Cardiac muscle cell (in vitro differentiated cells and primary cell): Measurements from ENCODE around the gene APC2. TPM values are rescaled to one million over a fixed set of nuclear protein-coding genes. Genes with fewer than 3 reads are reported as not detected.

Experiments
- DNase-seq, 2 donors: peaks; one replicate each; pipeline versions ENCODE4 v3.0.0 to v3.0.0-alpha.2; 2010 to 2017; ENCODE audit warnings: low read depth in 1 of 2, low spot score in 1 of 2
- H3K27ac ChIP-seq: fragments of 200-600 bp; sonication (generic); 2 replicates; pipeline ENCODE4 v1.5.1; 2016
- H3K27me3 ChIP-seq: fragments of 200-600 bp; sonication (generic); 2 replicates; pipeline ENCODE4 v1.6.0; 2016; ENCODE audit warnings: control low read depth
- H3K36me3 ChIP-seq: fragments of 200-600 bp; sonication (generic); 2 replicates; pipeline ENCODE4 v1.5.1; 2016; ENCODE audit warnings: control low read depth
- H3K4me1 ChIP-seq: fragments of 200-600 bp; sonication (generic); 2 replicates; pipeline ENCODE4 v1.8.1; 2017; ENCODE audit warnings: low read depth, mild to moderate bottlenecking, mixed run types
- H3K4me3 ChIP-seq: fragments of 200-600 bp; sonication (generic); 2 replicates; pipeline ENCODE4 v1.5.1; 2016; ENCODE audit warnings: mild to moderate bottlenecking
- H3K9me3 ChIP-seq: fragments of 200-600 bp; sonication (generic); 2 replicates; pipeline ENCODE4 v1.5.1; 2017; ENCODE audit warnings: low read depth, mild to moderate bottlenecking, control low read depth
- polyA plus RNA-seq: library from polyadenylated mRNA; unstranded; fragments of >200 nt; fragmentation: Nextera tagmentation; extraction: Ambion mirVana; gene quantifications from 2 replicates; pipeline ENCODE4 v1.2.1, GENCODE V29; 2016
- total RNA-seq: library from RNA; depleted of rRNA; stranded (reverse); fragments of >200 nt; gene quantifications from 2 replicates; pipeline ENCODE4 v1.2.3, GENCODE V29; 2016
- TF ChIP-seq, protein P1 (sequence below): IDR thresholded peaks from 2 replicates; pipeline ENCODE4 v1.5.1; 2012; ENCODE audit warnings: low read depth, mild to moderate bottlenecking, low read length

Gene APC2
- total and polyA plus RNA-seq, 2 experiments from 2014 or later = 0.42 to 0.94 TPM

DNA sequence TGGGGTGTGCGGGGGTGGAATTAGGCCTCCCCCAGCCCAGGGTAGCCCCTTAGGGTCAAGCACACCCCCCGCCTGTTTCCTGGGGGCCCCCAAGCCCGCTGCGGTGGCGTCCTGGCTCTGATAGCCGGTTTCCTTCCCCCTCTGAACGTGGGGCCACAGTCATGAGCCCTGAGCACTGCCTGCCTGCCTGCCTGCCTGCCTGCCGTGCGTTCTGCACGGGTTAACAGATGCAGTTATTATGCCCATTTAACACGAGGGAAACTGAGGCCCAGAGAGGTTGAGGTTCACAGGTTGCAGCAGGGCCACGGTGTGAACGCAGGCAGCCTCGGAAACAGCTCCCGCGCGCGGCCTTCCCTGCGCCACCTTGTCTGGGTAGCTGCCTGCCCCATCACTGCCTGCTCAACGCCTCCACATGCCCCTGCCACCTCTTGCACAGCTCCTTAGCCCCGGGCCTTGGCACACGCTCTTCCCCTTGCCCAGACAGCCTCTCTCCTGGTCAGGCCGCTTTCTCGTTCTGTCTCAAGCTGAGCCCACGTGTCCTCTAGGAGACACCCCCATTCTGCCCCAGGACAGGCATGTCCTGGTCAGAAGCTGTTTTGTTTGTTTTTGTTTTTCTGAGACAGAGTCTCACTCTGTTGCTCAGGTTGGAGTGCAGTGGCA, 47.4 kb upstream of the APC2 start:
- no peak overlapping the region for H3K27ac ChIP-seq
- no peaks in the 10 kb centered on the region for H3K27me3 ChIP-seq
- peaks cover 2% of the 10 kb centered on the region for H3K36me3 ChIP-seq
- no peak for DNase-seq
- H3K4me1 ChIP-seq = peaks cover 5% of the 10 kb centered on the region
- H3K9me3 ChIP-seq = no peaks in the 10 kb centered on the region
- H3K4me3 ChIP-seq = no peak overlapping the region
- TF ChIP-seq, protein P1, sequence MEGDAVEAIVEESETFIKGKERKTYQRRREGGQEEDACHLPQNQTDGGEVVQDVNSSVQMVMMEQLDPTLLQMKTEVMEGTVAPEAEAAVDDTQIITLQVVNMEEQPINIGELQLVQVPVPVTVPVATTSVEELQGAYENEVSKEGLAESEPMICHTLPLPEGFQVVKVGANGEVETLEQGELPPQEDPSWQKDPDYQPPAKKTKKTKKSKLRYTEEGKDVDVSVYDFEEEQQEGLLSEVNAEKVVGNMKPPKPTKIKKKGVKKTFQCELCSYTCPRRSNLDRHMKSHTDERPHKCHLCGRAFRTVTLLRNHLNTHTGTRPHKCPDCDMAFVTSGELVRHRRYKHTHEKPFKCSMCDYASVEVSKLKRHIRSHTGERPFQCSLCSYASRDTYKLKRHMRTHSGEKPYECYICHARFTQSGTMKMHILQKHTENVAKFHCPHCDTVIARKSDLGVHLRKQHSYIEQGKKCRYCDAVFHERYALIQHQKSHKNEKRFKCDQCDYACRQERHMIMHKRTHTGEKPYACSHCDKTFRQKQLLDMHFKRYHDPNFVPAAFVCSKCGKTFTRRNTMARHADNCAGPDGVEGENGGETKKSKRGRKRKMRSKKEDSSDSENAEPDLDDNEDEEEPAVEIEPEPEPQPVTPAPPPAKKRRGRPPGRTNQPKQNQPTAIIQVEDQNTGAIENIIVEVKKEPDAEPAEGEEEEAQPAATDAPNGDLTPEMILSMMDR = no peak

DNA sequence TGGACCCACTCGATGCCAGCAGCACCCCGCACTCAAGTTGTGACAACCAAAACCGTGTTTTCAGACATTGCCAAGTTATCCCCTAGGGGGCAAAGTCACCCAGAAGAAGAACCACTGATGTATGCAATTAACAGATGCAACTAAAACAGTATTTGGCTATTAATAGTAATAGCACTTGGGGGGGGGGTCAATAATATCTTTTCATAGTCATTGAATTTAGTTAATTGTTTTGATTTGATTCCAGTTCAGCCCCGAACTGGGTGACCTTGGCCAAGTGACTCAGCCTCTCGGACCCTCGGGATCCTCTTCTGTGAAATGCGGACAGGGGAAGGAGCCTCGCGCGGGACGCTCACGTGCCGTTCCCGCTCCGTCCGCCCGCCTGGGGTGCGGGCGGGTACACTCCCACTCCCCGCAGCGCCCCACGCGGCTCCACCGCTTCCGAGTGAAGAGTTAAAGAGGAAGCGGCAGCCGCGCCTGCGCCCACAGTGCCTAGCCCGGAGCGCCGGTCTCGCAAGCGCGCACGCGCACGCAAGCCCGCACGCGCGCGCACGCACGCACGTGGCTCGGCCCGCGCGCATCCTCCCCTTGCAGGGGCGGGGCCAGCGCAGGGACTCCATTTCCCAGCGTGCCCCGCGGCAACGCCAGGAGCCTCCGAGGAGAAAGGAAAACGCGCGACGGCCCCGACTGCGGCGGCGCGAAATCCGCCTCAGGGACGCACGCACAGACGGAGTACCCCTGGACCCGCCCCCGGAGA, 43.0 kb upstream of the APC2 start:
- H3K36me3 ChIP-seq = no peaks in the 10 kb centered on the region
- H3K4me1 ChIP-seq = peaks cover 13% of the 10 kb centered on the region
- peak overlapping the region; percentile 39 for H3K4me3 ChIP-seq
- no peaks in the 10 kb centered on the region for H3K27me3 ChIP-seq
- no peaks in the 10 kb centered on the region for H3K9me3 ChIP-seq
- DNase-seq = peak; percentile 99
- TF ChIP-seq, protein P1 = peak; percentile 38
- H3K27ac ChIP-seq = peak overlapping the region; percentile 33

DNA sequence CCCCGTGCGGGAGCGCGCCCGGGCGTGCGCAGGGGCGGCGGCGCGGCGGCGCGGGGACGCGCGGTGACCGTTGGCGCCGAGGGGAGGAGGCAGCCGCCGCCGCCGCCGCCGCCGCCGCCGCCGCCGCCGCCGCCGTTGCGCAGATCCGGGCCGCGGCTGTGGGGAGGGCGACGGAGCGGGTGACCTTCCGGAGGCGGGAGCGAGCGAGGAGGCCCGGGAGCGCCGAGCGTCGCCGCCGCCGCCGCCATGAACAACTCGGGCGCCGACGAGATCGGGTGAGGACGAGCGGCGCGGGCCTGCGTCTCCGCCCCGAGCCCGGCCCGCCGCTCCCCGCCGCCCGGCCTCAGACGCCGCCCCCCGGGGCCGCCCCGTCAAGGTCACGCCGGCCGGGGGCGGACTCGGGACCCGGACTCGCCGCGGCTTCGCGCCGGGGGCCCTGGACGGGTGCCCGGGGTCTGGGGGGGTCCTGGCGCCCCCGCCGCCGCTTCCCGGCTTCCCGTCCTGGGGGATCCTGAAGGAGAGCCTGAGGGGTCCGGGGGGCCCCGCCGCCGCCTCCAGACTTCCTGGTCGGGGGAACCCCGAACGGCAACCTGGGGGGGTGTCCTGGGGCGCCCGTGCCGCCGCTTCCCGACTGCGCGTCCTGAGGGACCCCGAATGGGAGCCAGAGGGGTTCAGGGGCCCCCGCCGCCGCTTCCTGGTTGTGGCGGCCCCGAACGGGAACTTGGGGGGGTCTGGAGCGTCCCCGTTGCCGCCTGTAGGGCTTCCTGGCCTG, 42.2 kb upstream of the APC2 start, which contains the start of gene DAZAP1:
TSS of gene DAZAP1 (plus strand) at position 59 of the 772 bp plus-strand sequence. CDS start at position 247, 188 bp downstream.
- TF ChIP-seq, protein P1 = no peak
- H3K27ac ChIP-seq = peak within 1 kb of the TSS; percentile 94
- H3K4me1 ChIP-seq = peaks cover 13% of the 10 kb centered on the region
- peak within 1 kb of the TSS; percentile 81 for H3K4me3 ChIP-seq
- no peaks in the 10 kb centered on the region for H3K27me3 ChIP-seq
- no peaks in the 10 kb centered on the region for H3K36me3 ChIP-seq
- DNase-seq = peak in 1 of 2 donors; percentile 77
- H3K9me3 ChIP-seq = no peaks in the 10 kb centered on the region

DNA sequence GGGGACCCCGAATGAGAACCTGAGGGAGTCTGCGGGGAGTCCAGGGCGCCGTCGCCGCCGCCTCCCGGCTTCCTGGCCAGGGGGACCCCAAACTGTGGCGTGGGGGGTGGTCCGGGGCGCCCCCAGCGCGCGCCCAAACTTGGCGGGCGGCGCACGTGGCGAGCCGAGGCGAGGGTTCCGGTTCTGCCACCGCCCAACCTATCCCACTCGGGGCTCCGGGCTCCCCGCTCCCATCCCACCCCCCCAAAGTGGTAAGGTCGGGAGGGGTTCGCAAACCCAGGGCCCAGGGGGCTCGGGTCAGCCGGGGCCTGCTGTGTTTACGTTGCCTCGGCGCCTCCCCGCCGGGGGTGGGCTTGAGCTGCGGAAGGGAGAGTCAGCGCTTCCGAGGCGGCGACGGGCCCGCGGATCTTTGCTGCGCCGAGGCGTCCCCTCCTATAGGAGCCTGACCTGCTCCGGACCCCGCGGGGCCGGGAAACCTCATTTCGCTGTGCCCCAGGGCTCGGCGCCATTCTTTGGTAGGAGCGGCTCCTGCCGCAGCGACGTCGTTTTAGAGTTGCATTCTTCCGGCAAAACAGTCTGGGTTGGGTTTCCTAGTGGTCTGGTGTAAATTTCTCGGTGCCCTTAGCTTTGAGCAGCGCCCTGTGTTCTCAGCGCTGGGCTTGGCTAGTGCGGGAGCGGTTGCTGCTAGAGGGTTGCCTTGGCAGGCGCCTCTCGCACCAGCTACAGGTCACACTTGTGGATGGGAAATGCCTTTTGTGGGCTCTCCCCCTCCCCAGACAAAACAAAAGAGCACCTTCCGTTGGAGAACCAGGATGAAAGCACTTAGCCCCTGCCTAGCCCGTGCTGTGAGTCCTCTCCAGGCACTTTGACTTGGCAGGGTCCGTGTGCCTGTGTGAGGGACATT, 41.4 kb upstream of the APC2 start:
- H3K4me3 ChIP-seq = peak overlapping the region; percentile 81
- H3K9me3 ChIP-seq = no peaks in the 10 kb centered on the region
- peaks cover 13% of the 10 kb centered on the region for H3K4me1 ChIP-seq
- H3K36me3 ChIP-seq = no peaks in the 10 kb centered on the region
- H3K27me3 ChIP-seq = no peaks in the 10 kb centered on the region
- TF ChIP-seq, protein P1 = no peak
- DNase-seq = peak; percentile 62 to 70
- peak overlapping the region; percentile 94 for H3K27ac ChIP-seq
